ENCODE data around the gene UTP11.
A peak's percentile ranks its signal among the peaks of the same experiment; 100 is the strongest.
"Not testable (repeated sequence)": the region's sequence is repeated elsewhere in the genome, so short reads cannot be mapped to it uniquely, and the experiment has no call there.

UTP11 gene, protein sequence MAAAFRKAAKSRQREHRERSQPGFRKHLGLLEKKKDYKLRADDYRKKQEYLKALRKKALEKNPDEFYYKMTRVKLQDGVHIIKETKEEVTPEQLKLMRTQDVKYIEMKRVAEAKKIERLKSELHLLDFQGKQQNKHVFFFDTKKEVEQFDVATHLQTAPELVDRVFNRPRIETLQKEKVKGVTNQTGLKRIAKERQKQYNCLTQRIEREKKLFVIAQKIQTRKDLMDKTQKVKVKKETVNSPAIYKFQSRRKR

DNA sequence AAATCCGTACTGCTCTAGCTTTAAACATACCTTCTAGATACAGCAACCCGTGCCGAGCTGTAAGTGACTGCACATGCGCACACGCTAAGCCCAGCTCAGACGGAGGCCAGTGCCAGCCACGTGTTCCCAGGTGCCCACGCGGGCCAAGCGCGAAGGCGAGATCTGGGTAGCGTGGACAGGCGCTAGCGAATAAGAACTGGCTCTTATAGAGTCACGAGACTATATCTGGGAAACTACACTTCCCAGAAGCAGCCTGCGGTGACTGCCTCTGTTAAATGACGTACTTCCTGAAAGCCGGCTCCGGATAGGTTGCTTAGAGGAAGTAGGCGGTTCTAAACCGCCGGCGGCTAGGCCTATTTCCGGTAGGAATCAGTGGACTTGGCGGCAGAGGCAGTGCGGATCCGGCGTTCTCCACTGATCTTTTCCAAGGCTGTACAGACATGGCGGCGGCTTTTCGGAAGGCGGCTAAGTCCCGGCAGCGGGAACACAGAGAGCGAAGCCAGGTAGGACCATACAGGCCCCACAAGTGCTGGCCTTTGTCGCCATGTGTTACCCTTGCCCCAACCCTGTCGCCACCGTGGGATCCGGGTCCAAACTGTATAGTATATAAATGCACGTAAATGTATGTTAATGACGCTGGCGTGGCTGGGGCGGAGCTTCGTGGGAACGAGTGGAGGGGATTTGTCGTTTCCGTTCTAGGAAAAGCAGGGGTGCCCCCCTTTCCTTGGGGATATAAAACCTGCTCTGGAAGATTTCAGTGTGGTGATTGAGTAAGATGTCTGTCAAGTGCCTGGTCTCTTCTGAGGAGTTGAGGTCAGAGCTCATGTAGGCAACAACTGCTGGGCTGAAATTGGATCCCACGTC lies at the start of gene UTP11:
TSS of gene UTP11 (plus strand) at position 372 of the 864 bp plus-strand sequence. CDS start at position 441, 69 bp downstream.
- DNase-seq = peak; percentile 90

DNA sequence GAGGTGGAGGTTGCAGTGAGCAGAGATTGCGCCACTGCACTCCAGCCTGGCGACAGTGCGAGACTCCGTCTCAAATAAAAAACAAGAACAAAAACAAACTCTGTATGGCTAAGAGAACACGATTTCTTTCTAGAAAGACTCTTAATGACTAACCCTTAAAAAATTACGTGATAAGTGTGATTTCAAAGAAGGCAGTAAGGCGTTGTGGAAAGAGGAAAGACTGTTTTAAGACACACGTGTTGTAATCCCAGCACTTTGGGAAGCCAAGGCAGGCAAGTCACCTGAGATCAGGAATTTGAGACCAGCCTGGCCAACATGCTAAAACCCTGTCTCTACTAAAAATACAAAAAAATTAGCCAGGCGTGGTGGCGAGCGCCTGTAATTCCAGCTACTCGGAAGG lies 48.4 kb upstream of the UTP11 start:
- DNase-seq = not testable (repeated sequence)

DNA sequence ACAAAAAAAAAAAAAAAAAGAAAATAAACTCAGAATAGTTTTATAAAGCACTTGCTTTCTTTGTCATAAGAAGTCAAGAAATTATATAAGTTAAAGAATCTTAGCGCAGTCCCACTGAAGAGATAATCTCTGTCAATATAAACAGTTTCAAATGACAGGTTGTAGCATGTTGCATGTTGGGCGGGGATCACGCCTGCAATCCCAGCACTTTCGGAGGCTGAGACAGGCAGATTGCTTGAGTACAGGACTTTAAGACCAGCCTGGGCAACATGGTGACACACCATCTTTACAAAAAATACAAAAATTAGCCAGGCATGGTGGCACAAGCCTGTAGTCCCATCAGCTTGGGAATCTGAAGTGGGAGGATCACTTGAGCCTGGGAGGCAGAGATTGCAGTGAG lies 47.2 kb upstream of the UTP11 start:
- no peak for DNase-seq

DNA sequence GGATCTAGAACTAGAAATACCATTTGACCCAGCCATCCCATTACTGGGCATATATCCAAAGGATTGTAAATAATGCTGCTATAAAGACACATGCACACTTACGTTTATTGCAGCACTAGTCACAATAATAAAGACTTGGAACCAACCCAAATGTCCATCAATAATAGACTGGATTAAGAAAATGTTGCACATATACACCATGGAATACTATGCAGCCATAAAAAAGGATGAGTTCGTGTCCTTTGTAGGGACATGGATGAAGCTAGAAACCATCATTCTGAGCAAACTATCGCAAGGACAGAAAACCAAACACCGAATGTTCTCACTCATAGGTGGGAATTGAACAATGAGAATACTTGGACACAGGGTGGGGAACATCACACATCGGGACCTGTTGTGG lies 38.9 kb upstream of the UTP11 start:
- not testable (repeated sequence) for DNase-seq

DNA sequence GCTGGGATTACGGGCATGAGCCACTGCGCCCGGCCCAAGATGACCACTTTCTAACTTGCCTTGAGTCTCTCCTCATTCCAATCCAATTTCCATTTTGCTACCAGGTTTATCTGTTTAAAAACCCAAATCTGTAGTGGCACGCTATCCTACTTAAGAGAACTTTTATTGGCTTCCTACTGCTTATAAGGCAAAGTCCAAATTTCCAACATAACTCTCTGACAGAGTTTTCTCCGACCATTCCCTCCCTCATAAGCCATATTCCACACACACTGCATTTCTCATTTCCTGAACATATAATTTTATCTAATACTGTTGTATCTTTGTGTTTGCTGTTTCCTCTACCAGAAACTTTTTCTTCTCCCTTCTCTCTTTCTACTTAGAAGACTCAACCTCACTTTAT lies 38.0 kb upstream of the UTP11 start:
- DNase-seq = no peak

DNA sequence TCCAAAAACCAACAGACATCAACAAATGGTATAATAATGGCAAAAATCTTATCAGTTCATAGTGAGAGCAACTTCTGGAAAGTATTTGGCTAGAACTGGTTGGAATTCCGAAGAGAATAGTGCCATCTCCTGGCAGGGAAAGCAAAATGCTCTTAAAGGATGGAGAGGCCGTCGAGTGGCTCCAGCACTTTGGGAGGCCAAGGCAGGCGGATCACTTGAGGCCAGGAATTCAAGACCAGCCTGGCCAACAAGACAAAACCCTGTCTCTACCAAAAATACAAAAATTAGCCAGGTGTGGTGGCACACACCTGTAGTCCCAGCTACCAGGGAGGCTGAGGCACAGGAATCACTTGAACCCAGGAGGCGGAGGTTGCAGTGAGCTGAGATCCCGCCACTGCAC lies 37.5 kb upstream of the UTP11 start:
- not testable (repeated sequence) for DNase-seq

DNA sequence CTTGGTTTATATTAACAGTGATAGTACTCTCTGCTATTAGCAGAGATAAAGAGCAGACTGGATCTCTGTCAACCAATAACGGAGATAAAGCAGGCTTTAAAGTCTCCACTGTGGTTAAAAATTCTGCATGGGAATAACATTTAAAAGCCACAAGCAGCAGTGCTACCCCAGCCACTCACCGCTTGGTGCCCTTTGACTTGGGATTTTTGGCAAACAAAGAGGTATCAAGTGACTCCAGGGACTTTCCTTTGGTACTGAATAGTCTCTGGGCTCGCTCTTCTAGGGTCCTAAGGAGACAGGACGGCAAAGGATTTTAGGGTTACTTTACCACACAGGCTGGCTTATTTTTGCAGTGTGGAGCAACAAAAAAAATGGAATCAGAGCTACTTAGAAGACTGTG lies 34.0 kb upstream of the UTP11 start:
- DNase-seq = no peak

DNA sequence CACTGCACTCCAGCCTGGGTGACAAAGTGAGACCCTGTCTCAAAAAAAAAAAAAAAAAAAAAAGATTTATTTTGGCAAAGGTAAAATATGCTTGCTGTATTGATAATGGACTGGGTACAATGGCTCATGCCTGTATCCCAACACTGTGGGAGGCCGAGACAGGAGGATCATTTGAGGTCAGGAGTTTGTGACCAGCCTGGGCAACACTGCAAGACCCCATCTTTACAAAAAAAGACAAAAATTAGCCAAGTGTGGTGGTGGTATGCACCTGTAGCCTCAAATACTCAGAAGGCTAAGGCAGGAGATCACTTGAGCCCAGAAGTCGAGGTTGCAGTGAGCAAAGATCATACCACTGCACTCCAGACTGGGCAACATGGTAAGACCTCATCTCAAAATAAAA lies 29.0 kb upstream of the UTP11 start:
- DNase-seq = no peak

DNA sequence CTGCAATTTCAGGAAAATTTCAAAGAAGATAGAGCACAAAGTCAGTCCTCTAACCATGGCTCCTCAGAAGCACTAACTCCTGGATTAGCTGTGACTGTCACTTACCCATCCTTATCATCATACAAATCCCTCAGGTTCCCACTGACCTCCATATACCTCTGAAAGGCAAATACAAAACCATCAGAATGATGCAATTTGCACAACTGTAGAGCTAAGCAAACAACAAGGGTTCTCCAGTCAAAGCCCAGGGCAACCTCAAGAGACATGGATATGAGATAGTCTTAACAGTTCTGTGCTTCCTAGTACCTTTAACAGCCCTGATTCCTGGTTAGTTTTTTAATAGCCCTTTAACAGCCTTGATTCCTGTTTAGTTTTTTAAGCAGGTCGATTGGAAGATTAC lies 24.9 kb upstream of the UTP11 start:
- DNase-seq = no peak

DNA sequence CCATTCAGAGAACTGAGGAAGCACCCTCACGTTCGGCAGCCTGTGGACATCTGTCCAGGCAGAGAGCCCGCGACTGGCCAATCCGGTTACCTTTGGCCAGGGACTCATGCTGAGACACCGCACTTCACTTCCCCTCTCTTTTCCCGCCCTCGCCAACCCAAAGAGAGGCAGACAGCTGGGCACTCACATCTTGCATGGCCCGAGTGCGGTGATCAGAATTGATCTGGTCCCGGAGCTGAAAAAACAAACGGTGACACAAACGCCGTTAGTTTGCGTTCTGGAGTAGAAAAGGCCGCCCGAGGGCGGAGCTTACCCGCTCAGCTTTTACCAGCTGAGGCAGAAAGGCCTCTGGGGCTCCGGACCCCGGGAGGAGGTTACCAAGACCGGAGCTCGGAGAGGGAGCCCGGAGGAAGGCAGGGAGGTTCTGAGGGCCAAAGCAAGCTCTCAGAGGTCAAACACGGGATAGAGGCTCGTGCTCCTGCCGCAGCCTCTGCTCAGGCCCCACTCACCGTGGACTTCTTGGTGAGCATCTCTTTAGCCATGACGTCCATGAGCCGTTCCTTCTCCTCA lies 23.1 kb upstream of the UTP11 start:
- DNase-seq = peak; percentile 72

DNA sequence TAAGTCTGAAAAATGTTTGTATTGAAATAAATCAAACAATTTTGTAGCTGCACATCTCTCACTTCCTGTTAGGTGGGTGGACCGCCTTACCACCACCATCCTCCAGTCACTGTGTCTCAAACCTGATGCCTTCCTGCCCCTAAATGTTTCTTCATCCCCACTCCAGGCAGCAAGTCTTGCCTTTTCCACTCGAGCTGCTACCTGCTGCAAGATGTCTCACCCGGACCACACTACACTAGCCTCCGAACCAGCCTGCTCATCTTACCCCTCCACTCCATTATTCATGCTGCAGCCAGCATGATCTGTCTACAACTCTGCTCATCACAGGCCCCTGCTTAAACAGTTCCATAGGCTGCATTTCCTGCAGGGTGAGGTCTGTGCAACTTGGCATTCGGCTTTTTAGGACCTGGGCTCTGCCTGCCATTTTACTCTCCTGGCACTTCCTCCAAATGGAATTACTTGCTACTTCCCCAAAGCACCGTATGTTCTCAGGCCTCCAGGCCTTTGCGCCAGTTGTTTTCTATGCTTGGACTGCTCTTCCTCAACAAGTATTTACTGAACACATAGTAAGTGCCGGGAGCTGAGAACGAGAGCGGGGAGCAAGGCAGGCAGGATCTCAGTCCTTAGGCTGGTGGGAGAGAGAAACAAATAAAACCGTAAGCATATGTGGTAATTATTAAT lies 17.5 kb upstream of the UTP11 start:
- DNase-seq = no peak

DNA sequence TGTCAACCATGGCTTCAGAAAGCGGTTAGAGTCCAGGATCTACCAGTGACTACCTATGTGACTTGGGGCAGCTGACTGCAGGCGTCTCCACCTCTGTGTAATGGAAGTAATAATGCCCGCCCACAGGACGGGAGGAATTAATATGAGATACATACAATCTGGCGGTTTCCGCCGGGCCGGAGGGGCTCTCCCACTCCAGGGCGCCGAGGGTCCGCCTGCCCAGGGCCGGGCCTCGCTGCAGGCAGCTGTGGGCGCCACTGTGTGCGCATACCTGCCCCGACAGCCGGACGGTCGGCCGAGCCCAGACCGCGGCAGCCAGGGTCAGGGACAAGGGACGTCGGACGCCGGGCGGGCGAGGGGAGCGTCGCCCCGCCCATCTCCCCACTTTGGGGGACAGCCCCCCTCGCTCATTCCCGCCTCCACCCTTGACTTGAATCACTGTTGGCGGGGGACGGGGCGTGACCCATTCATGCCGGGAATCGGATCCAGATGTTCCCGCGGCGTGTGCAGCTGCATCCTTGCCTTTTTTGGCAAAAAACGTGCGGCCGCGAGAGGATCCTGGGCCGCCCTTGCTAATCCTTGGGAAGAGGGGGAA lies 16.7 kb upstream of the UTP11 start:
- no peak for DNase-seq

DNA sequence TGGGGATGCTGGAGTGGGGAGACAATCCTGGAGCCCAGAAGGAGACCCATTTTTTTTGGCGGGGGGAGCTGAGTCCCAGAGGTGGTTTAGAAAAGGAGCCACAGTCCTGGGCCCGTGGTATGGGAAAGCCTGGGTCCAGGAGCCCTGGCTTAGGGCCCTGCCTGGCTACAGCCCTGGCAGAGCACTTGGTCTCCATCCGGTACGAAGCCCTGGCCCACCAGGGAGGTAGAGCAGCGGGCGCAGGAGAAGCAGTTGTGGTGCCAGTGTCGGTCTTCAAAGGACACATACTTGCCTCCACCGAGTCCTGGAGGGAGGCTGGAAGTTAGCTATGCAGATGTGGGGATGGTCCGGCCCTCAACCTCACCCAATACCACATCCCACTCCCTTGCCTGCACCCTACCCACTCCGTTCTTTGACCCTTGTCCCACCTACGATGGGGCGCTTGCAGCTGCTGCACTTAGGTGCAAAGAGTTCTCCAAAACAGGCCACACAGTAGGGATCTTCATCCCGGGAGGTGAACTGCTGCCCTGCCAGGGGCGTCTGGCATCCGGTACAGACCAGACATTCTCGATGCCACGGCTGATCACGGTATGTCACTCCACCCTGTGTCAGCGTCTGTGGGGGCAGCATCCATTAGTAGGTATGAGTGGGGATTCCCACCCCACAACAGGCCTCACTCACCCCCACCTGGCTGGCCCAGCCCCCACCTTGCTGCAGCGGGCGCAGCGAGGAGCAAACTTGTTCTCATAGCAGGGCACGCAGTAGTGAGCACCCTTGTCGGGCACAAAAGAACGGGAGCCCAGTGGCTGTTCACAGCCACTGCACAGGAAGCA lies 15.1 kb upstream of the UTP11 start:
- no peak for DNase-seq

DNA sequence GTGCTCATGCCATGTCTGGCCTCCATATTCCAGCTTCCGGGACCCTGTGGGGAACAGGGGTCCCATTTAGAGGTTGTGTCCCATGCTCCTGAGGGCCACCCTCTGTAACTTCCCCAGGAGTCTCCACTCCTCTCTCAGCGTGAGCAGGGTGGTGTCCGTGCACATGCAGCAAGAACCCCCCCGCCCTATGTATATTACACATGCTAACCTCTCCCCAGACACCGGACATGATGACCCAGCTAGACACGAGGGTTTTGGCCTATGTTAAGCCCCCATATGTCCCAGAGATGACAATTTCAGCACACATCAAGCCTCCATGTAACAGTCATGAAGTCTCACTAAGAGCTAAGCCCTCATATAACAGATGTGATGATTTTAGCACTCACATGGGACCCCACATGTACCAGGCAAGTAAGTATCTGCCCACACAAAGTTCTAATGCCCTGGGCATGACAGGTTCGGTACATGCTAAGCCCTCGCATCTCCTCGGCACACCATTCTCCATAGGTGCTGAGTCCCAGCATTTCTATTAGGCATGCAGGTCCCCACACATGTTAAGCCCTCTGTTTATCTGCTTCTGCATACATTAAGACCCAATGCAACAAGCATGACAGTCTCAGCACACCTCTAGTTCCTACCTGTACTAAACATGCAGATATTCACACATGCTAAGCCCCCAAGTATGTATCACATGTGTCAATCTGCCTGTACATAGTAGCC lies 14.3 kb upstream of the UTP11 start:
- DNase-seq = no peak

DNA sequence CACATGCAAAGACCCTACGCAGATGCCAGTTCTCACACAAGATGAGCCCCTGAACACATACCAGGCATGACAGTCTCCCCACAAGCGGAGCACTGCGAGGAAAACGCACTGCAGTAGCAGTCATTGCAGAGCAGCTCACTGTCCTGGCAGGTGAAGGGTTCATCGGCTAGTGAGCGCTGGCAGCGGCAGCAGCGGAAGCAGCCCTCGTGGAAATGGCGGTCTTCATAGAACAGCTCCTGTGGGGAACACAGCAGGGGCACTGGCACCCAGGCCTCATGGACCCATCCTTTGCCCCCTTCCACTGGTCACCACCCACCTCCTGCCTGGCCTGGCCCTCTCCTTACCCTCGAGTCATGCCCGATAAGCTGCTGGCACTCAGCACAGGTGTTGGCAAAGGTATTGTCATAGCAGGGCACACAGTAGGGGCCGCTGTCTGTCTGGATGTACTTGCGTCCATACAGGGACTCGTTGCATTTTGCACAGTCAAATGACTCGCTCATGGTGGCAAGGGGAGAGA lies 13.6 kb upstream of the UTP11 start:
- DNase-seq = no peak

DNA sequence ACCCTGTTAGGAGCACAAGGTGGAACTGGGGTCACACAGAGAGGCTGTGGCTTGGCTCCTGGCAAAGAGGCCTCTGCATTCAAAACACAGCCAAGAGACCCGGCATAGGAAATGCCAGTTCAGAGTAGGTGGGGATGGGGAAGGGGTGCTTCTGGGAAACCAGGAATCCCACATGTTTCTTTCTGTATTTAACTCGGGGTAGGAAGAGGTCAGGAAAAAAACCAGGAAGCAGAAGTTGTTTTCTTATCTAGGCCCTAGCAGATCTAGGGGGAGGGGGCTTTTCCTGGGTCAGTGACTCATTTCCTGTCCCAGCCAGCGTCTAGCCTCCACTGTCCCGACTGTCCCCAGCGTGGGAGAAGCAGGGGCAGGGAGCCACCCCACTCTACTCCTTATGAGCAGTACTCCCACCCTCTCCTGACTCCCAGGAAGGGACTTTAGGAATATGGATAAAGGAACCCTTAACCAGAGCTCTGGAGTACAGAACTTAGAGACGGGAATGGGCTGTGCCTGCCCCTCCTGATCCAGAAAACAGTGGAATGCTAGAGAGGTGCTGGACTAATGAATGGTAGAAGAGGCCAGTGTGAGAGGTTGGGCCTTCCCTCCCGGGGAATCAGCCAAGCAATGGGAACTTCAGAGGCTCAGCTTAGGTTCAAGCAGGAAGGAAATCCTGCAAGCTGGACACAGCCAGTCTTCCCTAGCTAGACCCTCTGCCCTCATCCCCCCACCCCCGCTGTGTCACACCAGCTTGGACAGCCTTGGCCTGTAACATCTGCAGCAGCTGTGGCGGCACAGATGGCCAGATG lies 12.9 kb upstream of the UTP11 start:
- no peak for DNase-seq

DNA sequence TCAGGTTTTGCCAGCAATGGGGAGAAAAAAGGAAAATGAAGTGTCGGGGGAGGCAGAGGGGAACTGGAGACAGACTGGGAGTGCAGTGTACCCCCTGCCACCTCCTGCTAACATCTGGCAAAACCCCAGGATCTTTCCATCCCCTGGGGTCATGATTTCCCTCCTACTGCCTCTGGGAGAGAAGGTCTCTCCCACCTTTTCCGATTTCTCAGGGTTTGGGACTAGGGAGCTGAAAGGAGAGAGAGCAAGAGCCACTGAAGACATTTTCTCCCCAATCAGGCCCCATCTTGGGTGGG lies 12.4 kb upstream of the UTP11 start:
- no peak for DNase-seq

DNA sequence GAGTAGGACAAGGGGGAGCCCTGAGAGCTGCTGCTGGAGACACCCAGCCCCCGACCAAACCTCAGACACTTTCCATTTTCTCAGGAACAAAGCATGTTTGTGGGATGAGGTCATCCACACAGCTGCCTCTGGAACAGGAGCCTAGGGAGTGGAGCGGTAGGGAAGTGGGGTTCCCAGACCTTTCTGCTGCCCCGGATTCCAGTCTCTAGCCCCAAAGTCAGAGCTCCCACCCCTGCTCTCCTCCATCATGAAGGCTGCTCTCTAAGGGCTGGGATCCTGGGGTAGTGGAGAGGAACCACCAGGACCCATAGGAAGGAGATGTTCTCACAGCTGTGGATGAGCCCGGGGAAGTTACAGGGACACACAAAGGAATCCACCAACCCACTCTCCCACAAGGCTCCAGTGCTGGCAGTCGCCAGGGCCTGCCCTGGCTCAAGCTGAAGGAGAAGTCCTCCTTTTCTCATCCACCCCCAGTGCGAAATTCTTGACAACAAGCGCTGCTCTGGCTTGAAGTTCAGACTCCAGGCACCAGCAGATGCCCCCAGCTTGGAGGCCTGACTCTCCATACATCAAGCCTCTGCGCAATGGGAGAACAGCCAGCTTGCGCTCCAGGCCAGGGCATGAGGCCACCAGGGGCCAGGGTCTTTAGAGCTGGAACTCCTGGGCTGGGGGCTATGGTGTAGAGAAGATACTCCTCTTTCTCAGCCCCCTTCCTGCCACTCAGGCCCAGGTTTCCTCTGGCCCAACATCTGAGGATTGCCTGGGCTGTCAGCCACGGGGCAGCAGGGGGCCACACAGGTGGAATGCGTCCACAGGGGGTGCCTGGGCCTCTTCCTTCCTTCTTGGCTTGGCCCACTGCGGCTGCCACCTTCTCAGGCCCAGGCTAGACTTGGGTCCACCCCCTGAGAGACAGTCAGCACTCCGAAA lies 11.7 kb upstream of the UTP11 start:
- no peak for DNase-seq

Measured in activated CD8-positive, alpha-beta memory T cell treated with anti-CD3 and anti-CD28 coated beads, Interleukin-2, amount 50 U/mL, for 48 hours (primary cell).